B cell (primary cell): ENCODE results near the gene GMIP. TPM values are rescaled to one million over a fixed set of nuclear protein-coding genes. Genes with fewer than 3 reads are reported as not detected.

ENCODE experiments used
- ATAC-seq: fragments of 200-7000 bp; cut with Tn5 transposase; one replicate; pipeline ENCODE4 v1.10.0; 2021; ENCODE audit warnings: low read depth, mild to moderate bottlenecking, moderate number of reproducible peaks, moderate library complexity
- CTCF ChIA-PET: fragments of 350-600 bp; sonication (Branson Sonifier 250); formaldehyde crosslinking; loops from one replicate; lab custom pipeline; 2021; ENCODE audit warnings: antibody characterized with exemption, inconsistent platforms; lab: Charles Lee
- POLR2A ChIA-PET: fragments of 350-600 bp; sonication (Branson Sonifier 250); formaldehyde crosslinking; loops from one replicate; lab custom pipeline; 2021; ENCODE audit warnings: antibody characterized with exemption; lab: Charles Lee
- DNase-seq: peaks from one replicate; pipeline ENCODE4 v3.0.0; 2013
- H2AFZ ChIP-seq: 2 replicates; pipeline ENCODE4 v1.6.1; 2012; ENCODE audit warnings: mild to moderate bottlenecking, low read depth, low read length; ENCODE audit not compliant: insufficient read depth, poor library complexity, severe bottlenecking
- H3K27ac ChIP-seq, 2 donors: 1 replicate in 1 of 2; 2 replicates in 1 of 2; pipeline ENCODE4 v1.5.1; 2012 to 2013; ENCODE audit warnings: low read length in 2 of 2, mild to moderate bottlenecking in 2 of 2, moderate library complexity in 1 of 2
- H3K27me3 ChIP-seq, 4 experiments: fragments of 200-600 bp in 1 of 4; sonication (generic) in 1 of 4; replicated peaks in 1 of 4; 1 replicate in 2 of 4; 2 replicates in 2 of 4; pipeline versions ENCODE4 v1.6.1 to v1.7.0; 2013 to 2016; ENCODE audit warnings: low read length in 3 of 4, mild to moderate bottlenecking in 2 of 4, mixed read lengths in 1 of 4, moderate library complexity in 1 of 4; ENCODE audit not compliant: insufficient read depth in 4 of 4, control insufficient read depth in 3 of 4; ENCODE audit errors: control extremely low read depth in 1 of 4
- H3K36me3 ChIP-seq, 2 experiments: replicated peaks in 1 of 2; 1 replicate in 1 of 2; 2 replicates in 1 of 2; pipeline versions ENCODE4 v1.6.1 to v1.7.1; 2013; ENCODE audit warnings: low read length in 1 of 2; ENCODE audit not compliant: insufficient read depth in 2 of 2, control insufficient read depth in 1 of 2; ENCODE audit errors: control extremely low read depth in 1 of 2, extremely low read depth in 1 of 2
- H3K4me1 ChIP-seq, 2 donors: fragments of 200-600 bp in 1 of 2; sonication (generic) in 1 of 2; 1 replicate in 1 of 2; 2 replicates in 1 of 2; pipeline versions ENCODE4 v1.5.1 to v1.6.1; 2013 to 2017; ENCODE audit warnings: low read length in 2 of 2; ENCODE audit not compliant: control insufficient read depth in 2 of 2, insufficient read depth in 2 of 2
- H3K4me2 ChIP-seq: replicated peaks from 2 replicates; pipeline ENCODE3; 2012; ENCODE audit warnings: mild to moderate bottlenecking, low read depth, low read length; ENCODE audit not compliant: poor library complexity, severe bottlenecking
- H3K4me3 ChIP-seq, 5 experiments: fragments of 200-600 bp in 1 of 5; sonication (generic) in 1 of 5; 1 replicate in 3 of 5; 2 replicates in 2 of 5; pipeline versions ENCODE4 v1.5.1 to v1.7.0; 2011 to 2016; ENCODE audit warnings: low read length in 4 of 5, mild to moderate bottlenecking in 4 of 5, low read depth in 2 of 5, control low read depth in 1 of 5, moderate library complexity in 1 of 5; ENCODE audit not compliant: insufficient read depth in 1 of 5; ENCODE audit errors: control extremely low read depth in 1 of 5, extremely low read depth in 1 of 5
- H3K79me2 ChIP-seq: fragments of 200-600 bp; sonication (generic); one replicate; pipeline ENCODE4 v1.6.0; 2016; ENCODE audit warnings: low read length; ENCODE audit not compliant: control insufficient read depth, insufficient read depth
- H3K9ac ChIP-seq: fragments of 200-600 bp; sonication (generic); 2 replicates; pipeline ENCODE4 v1.6.1; 2017; ENCODE audit warnings: mild to moderate bottlenecking, low read length, moderate library complexity
- H3K9me3 ChIP-seq, 3 donors: one replicate each; pipeline versions ENCODE4 v1.6.1 to v1.7.1; 2013; ENCODE audit warnings: low read length in 2 of 3; ENCODE audit not compliant: control insufficient read depth in 2 of 3, insufficient read depth in 1 of 3; ENCODE audit errors: control extremely low read depth in 1 of 3
- H4K20me1 ChIP-seq: 2 replicates; pipeline ENCODE4 v1.6.0; 2012; ENCODE audit warnings: mild to moderate bottlenecking, low read length; ENCODE audit not compliant: insufficient read depth, control insufficient read depth, poor library complexity, severe bottlenecking
- H3K27ac Mint-ChIP-seq: one replicate; pipeline ENCODE4 v1.8.0; 2021; ENCODE audit warnings: mixed read lengths
- H3K27me3 Mint-ChIP-seq: one replicate; pipeline ENCODE4 v1.8.0; 2021; ENCODE audit warnings: mixed read lengths
- H3K4me1 Mint-ChIP-seq: one replicate; pipeline ENCODE4 v1.8.0; 2021; ENCODE audit warnings: mixed read lengths
- H3K4me3 Mint-ChIP-seq: one replicate; pipeline ENCODE4 v1.8.0; 2021; ENCODE audit warnings: mixed read lengths
- H3K9me3 Mint-ChIP-seq: one replicate; pipeline ENCODE4 v1.8.0; 2022; ENCODE audit warnings: mixed read lengths; ENCODE audit not compliant: insufficient read depth
- CTCF ChIP-seq: fragments of 200-600 bp; IDR thresholded peaks from one replicate; pipeline ENCODE4 v1.8.0; 2022; ENCODE audit warnings: antibody characterized with exemption, mild to moderate bottlenecking
- EZH2 ChIP-seq: IDR thresholded peaks from 2 replicates; pipeline ENCODE4 v1.6.1; 2012; ENCODE audit warnings: borderline replicate concordance, low read depth, mild to moderate bottlenecking, moderate library complexity, low read length; ENCODE audit not compliant: insufficient read depth, poor library complexity, severe bottlenecking
- whole genome bisulfite sequencing: methylation state at CpG from one replicate; pipeline ENCODE4 v1.1.5; 2013; ENCODE audit warnings: missing lambda C conversion rate; ENCODE audit not compliant: insufficient coverage; 5-methylcytosine and 5-hydroxymethylcytosine counted together
- intact Hi-C: fragments of 100-400 bp; cut with micrococcal nuclease; formaldehyde crosslinking; loops from one replicate; pipeline ENCODE4 v1.10.0; 2022
- polyA plus RNA-seq: library from polyadenylated mRNA; depleted of rRNA; stranded (reverse); fragments of >200 nt; gene quantifications from 2 replicates; pipeline ENCODE4 v1.2.3, GENCODE V29; 2012
- total RNA-seq, 2 donors: library from RNA; stranded (reverse); fragments of 120-200 nt in 1 of 2; gene quantifications; 1 replicate in 1 of 2; 2 replicates in 1 of 2; pipeline versions ENCODE4 v1.2.3 to v1.2.4, GENCODE V29; 2013 to 2022

The GMIP gene
- total and polyA plus RNA-seq, 2 donors (not counting 1 experiment from before 2014, with no cell fraction given), result 57.0 to 112 TPM

DNA sequence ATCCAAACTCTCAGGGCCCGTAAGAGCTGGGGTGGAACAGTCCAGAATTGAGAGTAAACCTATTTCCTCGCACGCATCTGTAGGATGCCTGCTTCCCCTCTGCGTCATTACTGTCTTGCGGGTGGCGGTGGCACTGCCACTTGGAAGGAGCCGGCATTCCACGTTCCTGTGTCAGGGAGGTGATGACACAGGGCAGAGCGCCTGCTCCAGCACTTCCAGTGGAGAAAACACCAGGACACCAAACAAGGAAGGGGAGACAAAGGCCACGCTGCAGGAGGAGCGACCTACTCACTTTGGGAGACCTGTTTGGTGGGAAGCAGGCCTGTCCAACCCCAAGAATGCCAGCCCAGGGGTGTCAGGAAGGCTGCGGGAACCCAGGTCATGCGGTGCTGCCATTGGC, 62.1 kb downstream of the GMIP start:
- TF ChIP-seq CTCF, result no peak
- TF ChIP-seq EZH2, result no peak
- DNase-seq (no peak), ATAC-seq (no peak)
- Histone ChIP-seq H3K36me3 (no peaks in the 10 kb centered on the region), H3K4me3 (no peak overlapping the region), H3K9ac (no peak overlapping the region), H2AFZ (no peak overlapping the region), H3K4me1 (no peaks in the 10 kb centered on the region), H4K20me1 (no peaks in the 10 kb centered on the region), H3K9me3 (no peaks in the 10 kb centered on the region), H3K4me2 (no peak overlapping the region), H3K27me3 (no peaks in the 10 kb centered on the region), H3K27ac (no peak overlapping the region), H3K79me2 (no peaks in the 10 kb centered on the region)
- ChIA-PET CTCF (no interaction called here), POLR2A (no interaction called here)
- Mint-ChIP-seq H3K9me3 (no peaks in the 10 kb centered on the region), H3K4me1 (no peaks in the 10 kb centered on the region), H3K27me3 (no peaks in the 10 kb centered on the region), H3K4me3 (no peak overlapping the region), H3K27ac (no peak overlapping the region)
- 98% methylated on average over 13 of the region's 13 CpGs for WGBS
- intact Hi-C loops, result no loop called here

DNA sequence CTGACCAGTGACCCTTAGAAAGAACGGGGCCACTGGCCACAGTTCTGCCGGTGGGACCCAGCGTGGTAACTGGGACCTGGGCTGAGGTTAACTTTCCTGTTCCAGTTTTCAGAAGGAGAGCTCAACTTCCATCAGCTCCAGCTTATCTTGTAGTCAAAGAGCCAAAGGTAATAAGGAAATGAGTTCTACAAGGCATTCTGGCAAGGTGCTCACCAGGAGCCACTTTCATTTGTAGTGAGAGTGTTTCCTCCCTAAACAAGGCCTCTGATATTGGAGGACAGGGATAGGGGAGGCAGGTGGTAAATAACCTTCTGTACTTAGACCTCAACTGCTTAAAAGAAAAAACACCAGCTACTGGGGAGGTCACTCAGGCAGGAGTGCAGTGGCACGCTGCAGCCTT, 63.0 kb downstream of the GMIP start:
- no peak overlapping the region for H3K4me3 ChIP-seq
- H3K4me1 ChIP-seq, result no peaks in the 10 kb centered on the region
- no peak overlapping the region for H3K4me2 ChIP-seq
- WGBS, result 92% methylated on average over 4 of the region's 4 CpGs
- CTCF ChIA-PET, result no interaction called here
- no peaks in the 10 kb centered on the region for H3K9me3 ChIP-seq
- no peaks in the 10 kb centered on the region for H3K79me2 ChIP-seq
- H3K9ac ChIP-seq, result no peak overlapping the region
- POLR2A ChIA-PET, result no interaction called here
- Mint-ChIP-seq H3K9me3 (no peaks in the 10 kb centered on the region), H3K27me3 (no peaks in the 10 kb centered on the region), H3K27ac (no peak overlapping the region), H3K4me1 (no peaks in the 10 kb centered on the region), H3K4me3 (no peak overlapping the region)
- no peak for DNase-seq
- no peaks in the 10 kb centered on the region for H3K36me3 ChIP-seq
- H3K27ac ChIP-seq, result no peak overlapping the region
- H2AFZ ChIP-seq, result no peak overlapping the region
- TF ChIP-seq CTCF (no peak), EZH2 (no peak)
- no peaks in the 10 kb centered on the region for H3K27me3 ChIP-seq
- no peaks in the 10 kb centered on the region for H4K20me1 ChIP-seq
- intact Hi-C loops, result no loop called here
- no peak for ATAC-seq
